Endothelial cell (in vitro differentiated cells): Measurements from ENCODE around the gene STYX. TPM values are rescaled to one million over a fixed set of nuclear protein-coding genes. Genes with fewer than 3 reads are reported as not detected.
"Not testable (repeated sequence)": the region's sequence is repeated elsewhere in the genome, so short reads cannot be mapped to it uniquely, and the experiment has no call there.

Experiments used
- DNase-seq: peaks from one replicate; pipeline ENCODE4 v3.0.0; 2021; ENCODE audit warnings: low spot score
- H3K27ac Mint-ChIP-seq: one replicate; pipeline ENCODE4 v1.8.0; 2021; ENCODE audit warnings: mixed read lengths, inconsistent platforms; ENCODE audit not compliant: unreplicated experiment
- H3K27me3 Mint-ChIP-seq: one replicate; pipeline ENCODE4 v1.8.0; 2021; ENCODE audit warnings: mild to moderate bottlenecking, moderate library complexity, mixed read lengths, inconsistent platforms; ENCODE audit not compliant: unreplicated experiment
- H3K36me3 Mint-ChIP-seq: one replicate; pipeline ENCODE4 v1.8.0; 2021; ENCODE audit warnings: mild to moderate bottlenecking, low read depth, mixed read lengths, inconsistent platforms; ENCODE audit not compliant: unreplicated experiment
- H3K4me1 Mint-ChIP-seq: one replicate; pipeline ENCODE4 v1.8.0; 2021; ENCODE audit warnings: mild to moderate bottlenecking, mixed read lengths, inconsistent platforms; ENCODE audit not compliant: unreplicated experiment
- H3K4me3 Mint-ChIP-seq: one replicate; pipeline ENCODE4 v1.8.0; 2021; ENCODE audit warnings: mild to moderate bottlenecking, mixed read lengths, inconsistent platforms; ENCODE audit not compliant: unreplicated experiment
- H3K9me3 Mint-ChIP-seq: one replicate; pipeline ENCODE4 v1.8.0; 2021; ENCODE audit warnings: mixed read lengths, inconsistent platforms; ENCODE audit not compliant: unreplicated experiment
- total RNA-seq: library from RNA; stranded (reverse); fragmentation: NEBNext Ultra II Directional; extraction: Animal tissue kit (Norgen Biotek cat#: 25700); gene quantifications from one replicate; pipeline ENCODE4 v1.2.1, GENCODE V29; 2021; ENCODE audit not compliant: unreplicated experiment
- TF ChIP-seq, protein P1 (sequence below): fragments of 200-600 bp; sonication (generic); IDR thresholded peaks from one replicate; pipeline ENCODE4 v1.5.0; 2021; ENCODE audit warnings: antibody characterized with exemption; ENCODE audit not compliant: unreplicated experiment

The STYX gene
- total RNA-seq, 1 donor from 2014 or later = 17.0 TPM

DNA sequence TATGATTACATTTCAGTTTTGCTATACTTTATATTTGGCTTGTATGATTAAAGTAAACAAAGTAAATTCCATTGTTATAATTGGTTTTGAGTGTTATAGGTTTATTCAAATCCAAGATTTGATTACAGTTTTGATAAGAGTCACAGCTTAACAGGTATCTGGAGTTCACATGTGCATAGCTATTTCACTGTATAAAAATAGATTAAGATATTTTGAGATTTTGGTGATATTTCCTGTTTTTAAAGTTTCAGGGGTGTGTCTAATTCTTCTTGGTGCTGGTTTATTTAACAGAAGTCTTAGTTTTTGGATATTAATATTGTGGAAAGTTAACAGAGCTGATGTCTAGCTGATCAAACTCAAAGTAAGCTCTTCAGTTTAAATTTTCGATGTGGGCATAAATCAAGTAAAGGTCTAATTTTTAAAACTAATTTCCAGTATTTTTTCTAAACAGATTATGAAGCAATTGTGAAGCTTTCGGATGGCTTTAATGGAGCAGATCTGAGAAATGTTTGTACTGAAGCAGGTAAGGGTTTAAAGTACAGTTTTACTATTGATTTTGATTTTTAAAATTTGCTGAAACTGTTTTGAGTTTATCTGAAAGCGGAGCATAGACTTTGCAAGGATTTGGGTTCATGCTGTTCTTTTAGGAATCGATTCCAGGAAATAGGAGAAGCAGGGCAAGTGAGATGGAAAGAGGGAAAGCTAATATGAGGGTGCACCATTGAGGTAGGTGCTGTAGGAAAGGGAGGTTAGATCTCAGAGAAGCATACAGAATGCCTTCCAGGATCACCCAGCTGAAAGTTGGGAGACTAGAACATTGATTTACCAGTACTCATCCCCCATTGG lies 6.2 kb upstream of the STYX start:
- peaks cover 23% of the 10 kb centered on the region for H3K36me3 Mint-ChIP-seq
- DNase-seq = no peak
- no peaks in the 10 kb centered on the region for H3K4me1 Mint-ChIP-seq
- no peak overlapping the region for H3K27ac Mint-ChIP-seq
- TF ChIP-seq, protein P1, sequence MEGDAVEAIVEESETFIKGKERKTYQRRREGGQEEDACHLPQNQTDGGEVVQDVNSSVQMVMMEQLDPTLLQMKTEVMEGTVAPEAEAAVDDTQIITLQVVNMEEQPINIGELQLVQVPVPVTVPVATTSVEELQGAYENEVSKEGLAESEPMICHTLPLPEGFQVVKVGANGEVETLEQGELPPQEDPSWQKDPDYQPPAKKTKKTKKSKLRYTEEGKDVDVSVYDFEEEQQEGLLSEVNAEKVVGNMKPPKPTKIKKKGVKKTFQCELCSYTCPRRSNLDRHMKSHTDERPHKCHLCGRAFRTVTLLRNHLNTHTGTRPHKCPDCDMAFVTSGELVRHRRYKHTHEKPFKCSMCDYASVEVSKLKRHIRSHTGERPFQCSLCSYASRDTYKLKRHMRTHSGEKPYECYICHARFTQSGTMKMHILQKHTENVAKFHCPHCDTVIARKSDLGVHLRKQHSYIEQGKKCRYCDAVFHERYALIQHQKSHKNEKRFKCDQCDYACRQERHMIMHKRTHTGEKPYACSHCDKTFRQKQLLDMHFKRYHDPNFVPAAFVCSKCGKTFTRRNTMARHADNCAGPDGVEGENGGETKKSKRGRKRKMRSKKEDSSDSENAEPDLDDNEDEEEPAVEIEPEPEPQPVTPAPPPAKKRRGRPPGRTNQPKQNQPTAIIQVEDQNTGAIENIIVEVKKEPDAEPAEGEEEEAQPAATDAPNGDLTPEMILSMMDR = no peak
- peaks cover 5% of the 10 kb centered on the region for H3K27me3 Mint-ChIP-seq
- H3K9me3 Mint-ChIP-seq = no peaks in the 10 kb centered on the region
- H3K4me3 Mint-ChIP-seq = no peak overlapping the region

DNA sequence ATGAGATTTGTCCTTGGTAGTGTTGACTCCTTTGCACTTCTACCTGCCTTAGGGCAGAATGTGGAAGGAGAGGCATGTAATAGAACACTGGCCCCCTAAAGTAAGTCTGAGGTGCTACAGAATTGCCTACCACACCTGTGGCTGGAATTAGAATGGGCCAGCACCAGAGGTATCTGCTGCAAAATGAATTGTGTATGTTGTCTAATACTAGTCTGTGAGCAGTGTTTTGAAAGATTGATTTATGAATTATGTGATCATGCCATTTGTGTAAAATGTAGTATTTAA lies 5.7 kb upstream of the STYX start:
- Mint-ChIP-seq H3K27ac (no peak overlapping the region), H3K36me3 (peaks cover 23% of the 10 kb centered on the region)
- DNase-seq = no peak

DNA sequence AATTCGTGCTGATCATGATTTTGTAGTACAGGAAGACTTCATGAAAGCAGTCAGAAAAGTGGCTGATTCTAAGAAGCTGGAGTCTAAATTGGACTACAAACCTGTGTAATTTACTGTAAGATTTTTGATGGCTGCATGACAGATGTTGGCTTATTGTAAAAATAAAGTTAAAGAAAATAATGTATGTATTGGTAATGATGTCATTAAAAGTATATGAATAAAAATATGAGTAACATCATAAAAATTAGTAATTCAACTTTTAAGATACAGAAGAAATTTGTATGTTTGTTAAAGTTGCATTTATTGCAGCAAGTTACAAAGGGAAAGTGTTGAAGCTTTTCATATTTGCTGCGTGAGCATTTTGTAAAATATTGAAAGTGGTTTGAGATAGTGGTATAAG lies 2.5 kb upstream of the STYX start:
- not testable (repeated sequence) for H3K27me3 Mint-ChIP-seq, DNase-seq
- peaks cover 11% of the 10 kb centered on the region for H3K36me3 Mint-ChIP-seq

More for the DNA sequence above, 5.7 kb upstream of the STYX start:
- TF ChIP-seq, protein P1 = no peak
- H3K4me3 Mint-ChIP-seq = no peak overlapping the region
- no peaks in the 10 kb centered on the region for H3K4me1 Mint-ChIP-seq
- H3K9me3 Mint-ChIP-seq = no peaks in the 10 kb centered on the region
- H3K27me3 Mint-ChIP-seq = peaks cover 5% of the 10 kb centered on the region

DNA sequence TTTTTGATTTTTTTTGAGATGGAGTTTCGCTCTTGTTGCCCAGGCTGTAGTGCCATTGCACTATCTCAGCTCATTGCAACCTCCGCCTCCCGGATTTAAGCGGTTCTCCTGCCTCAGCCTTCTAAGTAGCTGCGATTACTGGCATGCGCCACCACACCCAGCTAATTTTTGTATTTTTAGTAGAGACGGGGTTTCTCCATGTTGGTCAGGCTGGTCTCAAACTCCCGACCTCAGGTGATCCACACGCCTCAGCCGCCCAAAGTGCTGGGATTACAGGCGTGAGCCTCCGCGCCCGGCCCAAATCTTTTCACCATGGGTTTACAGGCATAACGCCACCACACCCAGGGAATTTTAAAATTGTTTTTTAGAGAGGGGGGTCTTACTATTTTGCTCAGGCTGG lies 931 bp upstream of the STYX start:
- not testable (repeated sequence) for H3K27me3 Mint-ChIP-seq

More for the DNA sequence above, 2.5 kb upstream of the STYX start:
- not testable (repeated sequence) for H3K9me3 Mint-ChIP-seq, H3K4me3 Mint-ChIP-seq, H3K27ac Mint-ChIP-seq, H3K4me1 Mint-ChIP-seq

DNA sequence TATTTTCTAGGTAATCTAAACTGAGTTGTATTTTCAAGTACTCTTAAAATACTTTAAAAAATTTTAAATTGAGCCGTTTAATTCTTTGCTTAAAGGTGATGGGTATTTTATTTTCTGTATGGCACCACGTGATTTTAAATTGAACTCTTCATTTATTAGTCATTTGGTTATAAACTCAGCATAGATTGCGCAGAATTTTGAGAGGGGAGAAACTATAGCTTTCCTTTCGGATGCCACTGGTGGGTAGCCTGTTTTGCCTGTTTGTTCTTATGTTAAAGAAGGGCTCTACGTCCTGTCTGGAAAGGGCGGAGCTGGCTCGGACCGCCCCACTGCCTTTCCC lies 411 bp upstream of the STYX start:
- peaks cover 22% of the 10 kb centered on the region for H3K36me3 Mint-ChIP-seq
- H3K4me1 Mint-ChIP-seq = peaks cover 14% of the 10 kb centered on the region
- H3K9me3 Mint-ChIP-seq = no peaks in the 10 kb centered on the region
- TF ChIP-seq, protein P1 = no peak
- H3K4me3 Mint-ChIP-seq = peak overlapping the region; percentile 86
- H3K27ac Mint-ChIP-seq = peak overlapping the region; percentile 87
- DNase-seq = no peak
- no peaks in the 10 kb centered on the region for H3K27me3 Mint-ChIP-seq

More for the DNA sequence above, 931 bp upstream of the STYX start:
- Mint-ChIP-seq H3K36me3 (peaks cover 17% of the 10 kb centered on the region), H3K4me1 (peaks cover 14% of the 10 kb centered on the region)
- not testable (repeated sequence) for DNase-seq, H3K27ac Mint-ChIP-seq, H3K4me3 Mint-ChIP-seq, H3K9me3 Mint-ChIP-seq

DNA sequence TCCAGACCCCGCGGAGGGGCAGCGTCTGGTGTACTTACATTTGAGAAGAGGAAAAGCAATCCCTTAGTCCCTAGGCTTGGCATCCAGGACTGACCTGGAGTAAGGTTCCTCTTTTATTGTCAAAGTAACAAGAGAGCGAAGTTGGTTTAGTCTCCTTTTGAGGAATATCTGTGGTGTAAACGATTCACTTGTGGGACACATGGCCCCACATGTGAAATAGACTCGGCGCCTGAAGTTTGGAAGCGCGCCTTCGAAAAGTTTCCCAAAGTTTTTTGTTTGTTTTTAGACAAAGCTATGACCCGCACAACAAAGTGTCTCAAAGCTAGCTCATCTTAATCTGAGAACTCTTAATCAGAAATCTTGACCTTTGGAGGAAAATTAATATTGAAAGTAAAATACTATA lies 744 bp downstream of the STYX start:
- peak overlapping the region; percentile 97 for H3K4me3 Mint-ChIP-seq
- H3K27ac Mint-ChIP-seq = peak overlapping the region; percentile 70
- DNase-seq = no peak
- no peaks in the 10 kb centered on the region for H3K27me3 Mint-ChIP-seq
- no peaks in the 10 kb centered on the region for H3K9me3 Mint-ChIP-seq
- peaks cover 22% of the 10 kb centered on the region for H3K36me3 Mint-ChIP-seq
- H3K4me1 Mint-ChIP-seq = peaks cover 21% of the 10 kb centered on the region
- TF ChIP-seq, protein P1 = no peak
